ENCODE results near the gene IGFBP3. TPM values are rescaled to one million over a fixed set of nuclear protein-coding genes. Genes with fewer than 3 reads are reported as not detected.

The IGFBP3 gene
- total RNA-seq, 1 experiment from 2014 or later, result 2.9 TPM

- no peaks in the 10 kb centered on the region for H3K4me1 Mint-ChIP-seq
- H3K4me3 Mint-ChIP-seq, result no peak overlapping the region
- ATAC-seq (no peak), DNase-seq (ENCODE audit: low spot score) (no peak)
- H3K27me3 Mint-ChIP-seq (ENCODE audit: low read depth), result no peaks in the 10 kb centered on the region
- POLR2A ChIA-PET, result no interaction called here
- no peaks in the 10 kb centered on the region for H3K9me3 Mint-ChIP-seq
- CTCF ChIA-PET, result no interaction called here
- no peaks in the 10 kb centered on the region for H3K36me3 Mint-ChIP-seq
- no peak overlapping the region for H3K27ac Mint-ChIP-seq
- TF ChIP-seq SMAD3 (CRISPR knock-in tag; IDR thresholded peaks at IDR 0.05; ENCODE audit: borderline replicate concordance), result no peak
- TF ChIP-seq, protein P1, sequence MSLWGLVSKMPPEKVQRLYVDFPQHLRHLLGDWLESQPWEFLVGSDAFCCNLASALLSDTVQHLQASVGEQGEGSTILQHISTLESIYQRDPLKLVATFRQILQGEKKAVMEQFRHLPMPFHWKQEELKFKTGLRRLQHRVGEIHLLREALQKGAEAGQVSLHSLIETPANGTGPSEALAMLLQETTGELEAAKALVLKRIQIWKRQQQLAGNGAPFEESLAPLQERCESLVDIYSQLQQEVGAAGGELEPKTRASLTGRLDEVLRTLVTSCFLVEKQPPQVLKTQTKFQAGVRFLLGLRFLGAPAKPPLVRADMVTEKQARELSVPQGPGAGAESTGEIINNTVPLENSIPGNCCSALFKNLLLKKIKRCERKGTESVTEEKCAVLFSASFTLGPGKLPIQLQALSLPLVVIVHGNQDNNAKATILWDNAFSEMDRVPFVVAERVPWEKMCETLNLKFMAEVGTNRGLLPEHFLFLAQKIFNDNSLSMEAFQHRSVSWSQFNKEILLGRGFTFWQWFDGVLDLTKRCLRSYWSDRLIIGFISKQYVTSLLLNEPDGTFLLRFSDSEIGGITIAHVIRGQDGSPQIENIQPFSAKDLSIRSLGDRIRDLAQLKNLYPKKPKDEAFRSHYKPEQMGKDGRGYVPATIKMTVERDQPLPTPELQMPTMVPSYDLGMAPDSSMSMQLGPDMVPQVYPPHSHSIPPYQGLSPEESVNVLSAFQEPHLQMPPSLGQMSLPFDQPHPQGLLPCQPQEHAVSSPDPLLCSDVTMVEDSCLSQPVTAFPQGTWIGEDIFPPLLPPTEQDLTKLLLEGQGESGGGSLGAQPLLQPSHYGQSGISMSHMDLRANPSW (CRISPR knock-in tag; conservative IDR thresholded peaks at IDR 0.05; ENCODE audit: low read depth), result no peak
These were observed 46.6 kb upstream of the IGFBP3 start for GRCh38 chr7:45967591-45968157.

DNA sequence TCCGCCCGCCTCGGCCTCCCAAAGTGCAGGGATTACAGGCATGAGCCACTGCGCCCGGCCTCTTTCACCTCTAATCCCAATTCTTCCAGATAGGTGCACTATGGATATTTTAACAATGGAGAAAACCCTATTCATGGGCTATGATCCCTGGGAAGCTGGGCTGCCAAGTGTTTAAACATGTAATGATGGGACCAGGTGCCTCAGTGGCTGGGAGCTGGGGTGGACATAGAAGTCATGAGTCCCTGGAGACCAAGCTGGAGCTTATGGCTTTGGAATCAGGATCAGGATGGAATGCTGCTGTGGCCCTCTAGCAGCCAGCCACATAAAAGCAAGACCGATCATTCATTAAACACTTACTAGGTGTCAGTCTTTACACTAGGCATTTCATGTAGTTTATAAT is 41.8 kb upstream of the IGFBP3 start:
- Mint-ChIP-seq H3K27ac (no peak overlapping the region), H3K9me3 (no peaks in the 10 kb centered on the region), H3K27me3 (ENCODE audit: low read depth) (no peaks in the 10 kb centered on the region), H3K36me3 (no peaks in the 10 kb centered on the region), H3K4me3 (no peak overlapping the region), H3K4me1 (no peaks in the 10 kb centered on the region)
- TF ChIP-seq AFF4 (CRISPR knock-in tag; IDR thresholded peaks at IDR 0.05; ENCODE audit: borderline replicate concordance) (no peak), FOXJ3 (CRISPR knock-in tag; IDR thresholded peaks at IDR 0.05; ENCODE audit: borderline replicate concordance) (no peak)
- ChIA-PET POLR2A (no interaction called here), CTCF (interaction anchor here (0.7 kb wide), 1 partner anchor 40 kb away, joined by 6 read pairs; no protein-coding TSS in a partner anchor)
- no peak for ATAC-seq
- DNase-seq (ENCODE audit: low spot score), result no peak

DNA sequence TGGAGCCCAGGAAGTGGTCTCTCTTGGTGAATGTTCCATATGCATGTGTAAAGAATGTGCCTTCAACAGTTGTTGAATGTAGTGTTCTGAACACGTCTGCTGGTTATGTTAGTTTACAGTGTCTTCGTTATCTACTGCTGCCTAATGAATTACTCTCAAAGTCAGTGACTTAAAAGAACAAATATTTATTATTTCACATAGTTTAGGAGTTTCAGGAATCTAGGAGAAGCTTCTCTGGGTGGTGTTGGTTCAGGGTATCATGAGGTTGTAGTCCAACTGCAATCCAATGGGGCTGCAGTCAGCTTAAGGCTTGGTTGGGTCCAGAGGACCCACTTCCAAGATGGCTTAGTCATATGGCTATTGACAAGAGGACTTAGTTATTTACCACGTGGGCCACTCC is 36.6 kb upstream of the IGFBP3 start:
- ATAC-seq, result no peak
- Mint-ChIP-seq H3K36me3 (peaks cover 17% of the 10 kb centered on the region), H3K27ac (no peak overlapping the region), H3K4me3 (no peak overlapping the region), H3K27me3 (ENCODE audit: low read depth) (no peaks in the 10 kb centered on the region), H3K9me3 (peaks cover 21% of the 10 kb centered on the region), H3K4me1 (no peaks in the 10 kb centered on the region)
- ChIA-PET POLR2A (no interaction called here), CTCF (no interaction called here)
- no peak for DNase-seq (ENCODE audit: low spot score)
- TF ChIP-seq IRF2 (CRISPR knock-in tag; IDR thresholded peaks at IDR 0.05; ENCODE audit: borderline replicate concordance, low read depth) (no peak), ELF4 (CRISPR knock-in tag; IDR thresholded peaks at IDR 0.05; ENCODE audit: low read depth) (no peak), PRDM15 (CRISPR knock-in tag; IDR thresholded peaks at IDR 0.05) (no peak)

GRCh38 chr7:45955286-45955685 is 34.2 kb upstream of the IGFBP3 start:
- H3K27me3 Mint-ChIP-seq (ENCODE audit: low read depth), result no peaks in the 10 kb centered on the region
- DNase-seq (ENCODE audit: low spot score) (no peak), ATAC-seq (no peak)
- no peaks in the 10 kb centered on the region for H3K4me1 Mint-ChIP-seq
- H3K9me3 Mint-ChIP-seq, result peaks cover 25% of the 10 kb centered on the region
- H3K36me3 Mint-ChIP-seq, result peaks cover 19% of the 10 kb centered on the region
- H3K27ac Mint-ChIP-seq, result no peak overlapping the region
- H3K4me3 Mint-ChIP-seq, result no peak overlapping the region
- POLR2A ChIA-PET, result no interaction called here
- CTCF ChIA-PET, result no interaction called here
- TF ChIP-seq, protein P2, sequence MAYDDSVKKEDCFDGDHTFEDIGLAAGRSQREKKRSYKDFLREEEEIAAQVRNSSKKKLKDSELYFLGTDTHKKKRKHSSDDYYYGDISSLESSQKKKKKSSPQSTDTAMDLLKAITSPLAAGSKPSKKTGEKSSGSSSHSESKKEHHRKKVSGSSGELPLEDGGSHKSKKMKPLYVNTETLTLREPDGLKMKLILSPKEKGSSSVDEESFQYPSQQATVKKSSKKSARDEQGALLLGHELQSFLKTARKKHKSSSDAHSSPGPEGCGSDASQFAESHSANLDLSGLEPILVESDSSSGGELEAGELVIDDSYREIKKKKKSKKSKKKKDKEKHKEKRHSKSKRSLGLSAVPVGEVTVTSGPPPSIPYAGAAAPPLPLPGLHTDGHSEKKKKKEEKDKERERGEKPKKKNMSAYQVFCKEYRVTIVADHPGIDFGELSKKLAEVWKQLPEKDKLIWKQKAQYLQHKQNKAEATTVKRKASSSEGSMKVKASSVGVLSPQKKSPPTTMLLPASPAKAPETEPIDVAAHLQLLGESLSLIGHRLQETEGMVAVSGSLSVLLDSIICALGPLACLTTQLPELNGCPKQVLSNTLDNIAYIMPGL (CRISPR knock-in tag; IDR thresholded peaks at IDR 0.05), result no peak
- no peak for TF ChIP-seq GABPB1 (CRISPR knock-in tag; IDR thresholded peaks at IDR 0.05)
- TF ChIP-seq ETV6 (CRISPR knock-in tag; IDR thresholded peaks at IDR 0.05), result no peak
- TF ChIP-seq MXD4 (CRISPR knock-in tag; IDR thresholded peaks at IDR 0.05; ENCODE audit: borderline replicate concordance), result no peak
- TF ChIP-seq SP1 (CRISPR knock-in tag; conservative IDR thresholded peaks at IDR 0.05), result no peak
- TF ChIP-seq TEAD1 (CRISPR knock-in tag; IDR thresholded peaks at IDR 0.05), result no peak
- TF ChIP-seq ZNF671 (CRISPR knock-in tag; IDR thresholded peaks at IDR 0.05), result no peak
- TF ChIP-seq ZNF121 (CRISPR knock-in tag; IDR thresholded peaks at IDR 0.05), result no peak
- TF ChIP-seq TCF7 (CRISPR knock-in tag; IDR thresholded peaks at IDR 0.05; ENCODE audit: low read depth), result no peak
